ENCODE data around the gene SLC38A10. TPM values are rescaled to one million over a fixed set of nuclear protein-coding genes. Genes with fewer than 3 reads are reported as not detected.
"Not testable (repeated sequence)": the region's sequence is repeated elsewhere in the genome, so short reads cannot be mapped to it uniquely, and the experiment has no call there.

SLC38A10 gene
- total RNA-seq, 1 experiment from 2014 or later = 121 TPM

- Histone ChIP-seq H3K27me3 (no peaks in the 10 kb centered on the region), H3K36me3 (no peaks in the 10 kb centered on the region), H3K4me3 (no peak overlapping the region), H3K9me3 (no peaks in the 10 kb centered on the region)
- DNase-seq = peak; percentile 35
Observed at GRCh38 chr17:81322271-81323082, 27.4 kb upstream of the SLC38A10 start.

- Histone ChIP-seq H3K4me3 (no peak overlapping the region), H3K27me3 (no peaks in the 10 kb centered on the region), H3K9me3 (no peaks in the 10 kb centered on the region), H3K36me3 (no peaks in the 10 kb centered on the region)
- no peak for DNase-seq
Observed at GRCh38 chr17:81317961-81318605, 23.0 kb upstream of the SLC38A10 start.

DNA sequence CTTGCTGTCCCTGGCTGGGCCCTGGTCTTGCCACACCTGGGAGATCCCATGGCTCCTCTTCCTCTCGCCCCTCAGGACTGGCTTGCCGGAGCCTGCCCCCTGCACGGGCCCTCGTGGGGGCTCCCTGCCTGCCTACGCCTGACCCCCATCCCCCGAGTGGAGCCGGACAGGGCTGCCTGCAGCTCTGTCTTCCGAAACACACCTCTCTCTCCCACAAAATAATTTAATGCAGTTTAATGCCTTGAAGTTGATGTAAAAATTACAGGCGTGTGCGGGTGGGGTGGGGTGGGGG lies 22.4 kb upstream of the SLC38A10 start:
- Histone ChIP-seq H3K4me3 (no peak overlapping the region), H3K36me3 (no peaks in the 10 kb centered on the region)
- no peak for DNase-seq

DNA sequence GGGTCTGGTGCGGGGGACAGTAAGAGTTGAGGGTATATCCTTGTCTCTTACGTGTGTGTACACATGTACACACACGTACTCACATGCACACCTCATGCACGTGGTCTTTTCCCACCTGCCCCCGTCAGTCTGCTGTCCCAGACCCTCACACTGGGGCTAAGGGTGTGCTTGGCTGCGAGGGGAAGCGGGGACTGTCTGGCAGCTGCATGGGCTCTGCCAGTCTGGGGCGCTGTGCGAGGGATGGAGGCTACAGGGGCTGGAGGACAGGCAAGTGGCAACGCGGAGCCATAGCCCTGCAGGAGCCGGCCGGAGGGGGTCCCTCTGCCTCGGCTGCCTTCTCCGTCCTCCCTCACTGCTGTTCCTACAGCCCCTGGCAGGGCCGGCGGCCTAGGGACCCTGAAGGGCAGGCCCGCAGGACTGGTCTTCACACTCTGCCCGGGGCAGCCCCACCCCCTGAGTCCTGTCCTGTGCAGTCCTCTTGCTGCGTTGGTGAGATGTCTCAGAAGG lies 20.8 kb upstream of the SLC38A10 start:
- Histone ChIP-seq H3K36me3 (no peaks in the 10 kb centered on the region), H3K27me3 (no peaks in the 10 kb centered on the region), H3K4me3 (no peak overlapping the region), H3K9me3 (no peaks in the 10 kb centered on the region)
- DNase-seq = no peak

More for the DNA sequence above, 22.4 kb upstream of the SLC38A10 start:
- H3K27me3 ChIP-seq = no peaks in the 10 kb centered on the region
- no peaks in the 10 kb centered on the region for H3K9me3 ChIP-seq

GRCh38 chr17:81315129-81315884 lies 20.2 kb upstream of the SLC38A10 start:
- no peak for DNase-seq
- no peak overlapping the region for H3K4me3 ChIP-seq

GRCh38 chr17:81314398-81315081 lies 19.4 kb upstream of the SLC38A10 start:
- H3K36me3 ChIP-seq = no peaks in the 10 kb centered on the region
- no peaks in the 10 kb centered on the region for H3K27me3 ChIP-seq
- no peak for DNase-seq
- H3K9me3 ChIP-seq = no peaks in the 10 kb centered on the region
- no peak overlapping the region for H3K4me3 ChIP-seq

More at GRCh38 chr17:81315129-81315884, 20.2 kb upstream of the SLC38A10 start:
- no peaks in the 10 kb centered on the region for H3K9me3 ChIP-seq
- H3K36me3 ChIP-seq = no peaks in the 10 kb centered on the region
- no peaks in the 10 kb centered on the region for H3K27me3 ChIP-seq

GRCh38 chr17:81313776-81314397 lies 18.8 kb upstream of the SLC38A10 start:
- DNase-seq = no peak

DNA sequence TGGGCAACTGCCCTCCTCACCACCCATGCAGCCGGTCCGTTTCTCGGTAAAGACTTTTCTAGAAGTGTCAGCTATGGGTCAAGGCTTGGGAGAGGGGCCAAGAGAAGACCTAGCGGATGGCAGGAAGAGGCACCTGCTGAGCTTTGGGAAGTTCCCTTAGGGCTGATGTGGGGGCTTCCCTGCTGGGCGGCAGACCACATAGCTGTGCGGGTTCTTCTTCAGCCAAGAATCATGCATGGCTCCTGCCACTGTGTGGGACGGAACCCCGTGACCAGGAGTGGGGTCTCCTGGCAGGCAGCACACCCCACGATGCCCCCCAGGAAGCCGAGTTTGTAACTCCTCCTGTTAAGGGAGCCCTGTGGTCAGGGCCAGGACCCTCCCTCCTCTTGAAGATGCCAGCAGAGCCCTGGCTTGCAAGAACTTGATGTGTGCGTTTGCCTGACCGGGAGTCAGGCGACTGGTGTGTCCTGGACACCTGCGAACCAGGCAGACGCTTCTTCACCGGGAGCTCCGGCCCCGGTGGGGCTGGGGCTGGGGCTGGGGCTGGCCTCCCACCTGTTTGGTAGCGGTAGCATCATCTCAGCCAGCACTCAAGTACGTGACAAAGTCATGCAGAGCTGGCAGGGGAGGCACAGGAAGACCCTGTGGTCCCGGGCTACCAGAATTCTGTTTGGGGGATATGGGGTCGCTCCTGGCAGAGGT lies 17.7 kb upstream of the SLC38A10 start:
- Histone ChIP-seq H3K27me3 (no peaks in the 10 kb centered on the region), H3K9me3 (no peaks in the 10 kb centered on the region), H3K36me3 (0 out of 2 replicates have a peak, but pooled peaks cover 2% of the 10 kb centered on the region), H3K4me3 (no peak overlapping the region)
- DNase-seq = no peak

More at GRCh38 chr17:81313776-81314397, 18.8 kb upstream of the SLC38A10 start:
- Histone ChIP-seq H3K36me3 (0 out of 2 replicates have a peak, but pooled peaks cover 1% of the 10 kb centered on the region), H3K4me3 (no peak overlapping the region), H3K9me3 (no peaks in the 10 kb centered on the region), H3K27me3 (no peaks in the 10 kb centered on the region)

DNA sequence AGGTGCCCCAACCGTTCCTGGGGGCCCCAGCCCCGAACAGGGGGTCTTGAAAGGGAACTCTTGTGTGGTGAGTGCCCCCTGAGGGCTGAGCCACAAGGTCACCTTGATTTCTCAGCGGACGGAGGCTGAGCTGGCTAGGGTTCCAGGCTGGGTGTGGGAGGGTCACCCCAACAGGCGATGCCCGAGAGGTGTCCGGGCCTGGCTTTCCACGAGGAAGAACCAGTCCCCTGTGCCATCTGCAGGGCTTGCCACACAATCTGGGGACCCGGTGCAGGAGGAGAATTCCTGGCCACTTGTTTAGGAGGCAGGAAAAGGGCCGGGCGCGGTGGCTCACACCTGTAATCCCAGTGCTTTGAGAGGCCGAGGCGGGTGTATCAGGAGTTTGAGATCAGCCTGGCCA lies 16.8 kb upstream of the SLC38A10 start:
- Histone ChIP-seq H3K9me3 (no peaks in the 10 kb centered on the region), H3K27me3 (no peaks in the 10 kb centered on the region), H3K4me3 (no peak overlapping the region), H3K36me3 (0 out of 2 replicates have a peak, but pooled peaks cover 2% of the 10 kb centered on the region)
- no peak for DNase-seq

DNA sequence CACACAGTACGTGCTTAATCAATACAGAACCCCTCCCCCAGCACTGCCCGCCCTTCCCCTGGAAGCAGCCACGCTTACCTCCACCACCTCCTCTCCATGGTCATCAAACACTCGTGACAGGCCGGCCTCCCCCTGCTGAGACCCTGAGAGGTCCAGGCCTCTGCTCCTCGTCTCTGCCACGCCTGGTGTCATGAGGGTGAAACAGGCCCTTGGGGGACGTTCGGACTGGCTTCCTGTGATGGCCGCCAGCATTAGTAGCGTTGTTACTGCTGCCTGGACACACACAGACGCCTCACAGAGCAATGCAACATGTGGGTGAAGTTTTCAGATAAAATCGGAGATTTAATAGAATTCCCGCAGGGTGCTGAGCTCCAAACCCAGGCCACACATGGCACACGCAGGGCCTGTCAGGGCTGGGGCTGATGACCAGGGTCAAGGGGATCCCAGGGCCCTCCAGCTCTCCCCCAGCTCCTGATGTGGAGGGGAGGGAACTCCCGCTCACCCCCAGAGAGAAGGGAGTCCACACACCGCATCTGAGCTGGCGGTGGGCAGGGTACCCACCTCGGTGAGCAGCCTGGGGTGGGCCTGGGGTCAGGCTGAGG lies 15.9 kb upstream of the SLC38A10 start:
- no peaks in the 10 kb centered on the region for H3K27me3 ChIP-seq

DNA sequence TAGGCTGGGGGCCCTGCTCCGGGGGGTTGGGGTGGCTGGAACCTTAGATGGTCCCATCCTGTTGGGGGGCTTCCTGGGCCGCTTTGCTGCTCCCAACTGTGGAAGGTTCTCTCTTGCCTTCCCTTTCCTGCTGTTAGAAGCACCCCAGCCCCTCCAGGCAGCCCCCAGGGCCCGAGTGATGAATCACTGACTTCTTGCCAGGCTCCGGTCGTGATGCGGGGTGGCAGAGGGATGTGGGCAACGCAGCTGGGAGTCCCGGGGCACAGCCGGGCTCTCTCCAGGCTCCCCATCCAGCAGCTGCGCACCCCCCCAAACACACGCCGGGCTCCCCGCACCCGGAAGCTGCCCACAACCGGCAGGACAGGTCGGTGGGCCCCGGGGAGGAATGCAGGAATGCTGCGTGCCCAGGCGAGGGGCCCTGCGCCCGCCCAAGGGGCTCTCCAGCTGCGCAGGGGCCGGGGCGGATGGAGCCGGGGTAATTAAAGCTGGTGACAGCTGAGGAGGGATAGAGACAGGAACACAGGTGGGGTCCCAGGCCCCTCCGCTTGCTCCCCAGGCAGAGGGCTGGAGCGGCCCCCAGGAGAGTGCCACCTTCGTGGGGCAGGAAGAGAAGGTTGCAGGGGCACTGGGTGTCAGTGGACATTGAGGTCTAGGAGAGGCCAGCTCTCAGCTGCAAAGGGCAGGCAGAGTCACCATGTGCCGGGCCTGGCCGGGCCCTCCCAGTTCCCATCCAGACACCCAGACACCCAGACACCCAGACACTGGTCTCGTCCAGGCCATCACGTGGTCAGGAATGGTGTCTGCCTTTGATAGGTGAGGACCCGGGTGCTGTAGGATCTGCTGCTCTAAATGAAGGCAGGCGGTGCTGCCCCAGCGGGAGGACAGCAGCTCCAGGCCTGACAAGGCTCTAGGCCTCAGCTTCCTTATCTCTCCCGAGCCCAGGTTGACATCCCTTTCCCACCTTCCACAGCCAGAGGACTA lies 15.0 kb upstream of the SLC38A10 start:
- Histone ChIP-seq H3K4me3 (no peak overlapping the region), H3K27me3 (no peaks in the 10 kb centered on the region), H3K9me3 (no peaks in the 10 kb centered on the region), H3K36me3 (0 out of 2 replicates have a peak, but pooled peaks cover 2% of the 10 kb centered on the region)
- no peak for DNase-seq

More for the DNA sequence above, 15.9 kb upstream of the SLC38A10 start:
- H3K4me3 ChIP-seq = no peak overlapping the region
- DNase-seq = no peak
- H3K9me3 ChIP-seq = no peaks in the 10 kb centered on the region
- H3K36me3 ChIP-seq = 0 out of 2 replicates have a peak, but pooled peaks cover 2% of the 10 kb centered on the region

DNA sequence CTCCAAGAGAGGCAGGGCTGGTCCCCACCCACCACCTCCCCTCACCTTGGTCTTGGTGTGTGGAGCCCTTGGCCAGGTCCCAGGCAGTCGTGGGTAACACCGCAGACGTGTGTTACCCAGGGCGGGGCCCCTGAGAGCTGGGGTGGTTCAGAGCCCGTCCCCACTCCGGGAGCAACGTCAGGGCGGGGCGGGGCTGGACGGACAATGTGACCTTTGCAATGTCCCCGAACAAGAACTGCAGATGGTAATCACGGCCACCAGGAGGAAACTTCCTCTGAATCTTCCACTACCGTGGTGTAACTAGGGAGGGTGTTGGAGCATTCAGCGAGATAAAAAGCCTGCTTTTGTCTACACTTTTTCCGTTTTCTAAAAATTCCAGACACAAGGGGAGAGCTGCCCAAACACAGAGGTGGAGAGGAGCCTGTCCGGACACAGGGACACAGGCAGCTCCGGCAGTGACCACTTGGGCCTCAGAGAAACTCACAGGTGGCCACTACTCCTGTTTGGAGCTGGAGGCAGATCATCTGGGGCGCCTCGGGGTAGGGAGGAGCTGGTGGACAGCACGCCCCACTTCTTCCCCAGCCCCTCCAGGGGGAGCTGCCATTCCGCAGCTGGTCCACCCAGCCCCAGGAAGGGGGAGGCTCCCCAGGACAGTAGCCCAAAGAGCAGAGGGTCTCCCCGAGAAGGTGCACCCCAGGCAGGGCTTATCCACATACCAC lies 14.2 kb upstream of the SLC38A10 start:
- Histone ChIP-seq H3K27me3 (no peaks in the 10 kb centered on the region), H3K4me3 (peak overlapping the region; percentile 9; the same call in 1 of the 2 replicates), H3K9me3 (no peaks in the 10 kb centered on the region), H3K36me3 (0 out of 2 replicates have a peak, but pooled peaks cover 2% of the 10 kb centered on the region)
- DNase-seq = peak; percentile 78

DNA sequence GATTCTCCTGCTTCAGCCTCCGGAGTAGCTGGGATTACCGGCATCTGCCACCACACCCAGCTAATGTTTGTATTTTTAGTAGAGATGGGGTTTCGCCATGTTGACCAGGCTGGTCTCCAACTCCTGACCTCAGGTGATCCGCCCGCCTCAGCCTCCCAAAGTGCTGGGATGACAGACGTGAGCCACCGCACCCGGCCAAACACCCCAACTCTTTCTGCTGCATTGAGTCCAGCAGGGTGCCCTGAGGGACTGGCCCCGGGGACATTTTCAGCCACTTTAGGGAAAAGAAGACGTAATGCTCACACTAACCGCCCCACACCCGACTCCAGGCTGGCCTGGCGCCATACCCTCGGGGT lies 13.7 kb upstream of the SLC38A10 start:
- not testable (repeated sequence) for H3K9me3 ChIP-seq, H3K27me3 ChIP-seq, H3K36me3 ChIP-seq, DNase-seq
- peak overlapping the region; percentile 9; the same call in 1 of the 2 replicates for H3K4me3 ChIP-seq
